GM12878 (cell line): ENCODE results near the gene NKX2-2. TPM values are rescaled to one million over a fixed set of nuclear protein-coding genes. Genes with fewer than 3 reads are reported as not detected.

Source experiments
- ATAC-seq: fragments of 200-7000 bp; cut with Tn5 transposase; 3 replicates; pipeline ENCODE4 v1.9.1; 2020; ENCODE audit warnings: mild to moderate bottlenecking, moderate library complexity
- BruUV-seq: library from RNA; stranded (reverse); fragments of 400-500 nt; replicated peaks from 2 replicates; lab custom pipeline; 2021; lab: Mats Ljungman, UMichigan
- CTCF ChIA-PET: fragments of 300-600 bp; sonication (Branson Sonifier 250); formaldehyde crosslinking; extraction: SDS; loops from one replicate; lab custom pipeline; 2021; ENCODE audit warnings: inconsistent platforms; lab: Yijun Ruan, JAX
- POLR2A ChIA-PET: fragments of 350-600 bp; formaldehyde crosslinking; extraction: SDS; loops from one replicate; lab custom pipeline; 2021; ENCODE audit warnings: inconsistent platforms; lab: Charles Lee
- RAD21 ChIA-PET: fragments of 300-600 bp; sonication (Branson Sonifier 250); formaldehyde crosslinking; loops from one replicate; lab custom pipeline; 2023; ENCODE audit warnings: antibody characterized with exemption; ENCODE audit not compliant: unreplicated experiment; lab: Charles Lee
- SMC1A ChIA-PET: fragments of 300-600 bp; sonication (Branson Sonifier 250); formaldehyde crosslinking; loops from one replicate; lab custom pipeline; 2023; ENCODE audit not compliant: unreplicated experiment, uncharacterized antibody; lab: Charles Lee
- DNase-seq: peaks from one replicate; pipeline ENCODE4 v3.0.0-alpha.2; 2011; ENCODE audit warnings: low read depth, low spot score
- FAIRE-seq: peaks from 3 replicates; lab custom pipeline; 2011; peaks lifted over from hg19 to GRCh38; lab: Jason Lieb, UNC
- H2AFZ ChIP-seq: 2 replicates; pipeline ENCODE4 v1.6.0; 2011; ENCODE audit warnings: low read depth, low read length, control low read depth; ENCODE audit not compliant: control insufficient read depth
- H3K27ac ChIP-seq: 2 replicates; pipeline ENCODE4 v1.5.1; 2011; ENCODE audit warnings: control low read depth; ENCODE audit not compliant: control insufficient read depth, insufficient read depth
- H3K27me3 ChIP-seq, 2 experiments: replicated peaks in 1 of 2; 2 replicates each; pipeline versions ENCODE4 v1.6.0 to v1.6.1; 2011; ENCODE audit warnings: low read length in 1 of 2; ENCODE audit not compliant: control insufficient read depth in 2 of 2, insufficient read depth in 2 of 2
- H3K36me3 ChIP-seq, 2 experiments: 2 replicates each; pipeline ENCODE4 v1.5.1; 2011; ENCODE audit warnings: low read length in 1 of 2; ENCODE audit not compliant: control insufficient read depth in 2 of 2, insufficient read depth in 2 of 2
- H3K4me1 ChIP-seq: 2 replicates; pipeline ENCODE4 v1.6.1; 2011; ENCODE audit warnings: mild to moderate bottlenecking, low read length, moderate library complexity, mixed read lengths; ENCODE audit not compliant: control insufficient read depth, insufficient read depth
- H3K4me2 ChIP-seq: 2 replicates; pipeline ENCODE4 v1.6.0; 2011; ENCODE audit warnings: control low read depth; ENCODE audit not compliant: control insufficient read depth, insufficient read depth
- H3K4me3 ChIP-seq: fragments of 200-600 bp; sonication (generic); 2 replicates; pipeline ENCODE4 v1.5.1; 2016
- H3K79me2 ChIP-seq: 2 replicates; pipeline ENCODE4 v1.6.0; 2011; ENCODE audit warnings: low read length; ENCODE audit not compliant: control insufficient read depth, insufficient read depth
- H3K9ac ChIP-seq: 2 replicates; pipeline ENCODE4 v1.8.0; 2011; ENCODE audit warnings: low read length, control low read depth, mixed read lengths; ENCODE audit not compliant: control insufficient read depth, insufficient read depth
- H3K9me3 ChIP-seq: replicated peaks from 3 replicates; pipeline ENCODE4 v1.5.1; 2011; ENCODE audit warnings: mild to moderate bottlenecking, low read length; ENCODE audit not compliant: control insufficient read depth, insufficient read depth
- H4K20me1 ChIP-seq: 2 replicates; pipeline ENCODE4 v1.6.0; 2011; ENCODE audit not compliant: control insufficient read depth, insufficient read depth
- CBFB ChIP-seq: IDR thresholded peaks from 2 replicates; pipeline ENCODE4 v1.6.1; 2016; ENCODE audit warnings: antibody characterized with exemption, low read depth
- IRF3 ChIP-seq: fragments of 450-650 bp; IDR thresholded peaks from 2 replicates; pipeline ENCODE4 v1.6.1; 2014; ENCODE audit warnings: mild to moderate bottlenecking
- NFIC ChIP-seq: IDR thresholded peaks from 2 replicates; pipeline ENCODE4 v1.6.1; 2012; ENCODE audit warnings: low read depth, mild to moderate bottlenecking, inconsistent platforms, low read length, moderate library complexity
- USF2 ChIP-seq: IDR thresholded peaks from 2 replicates; pipeline ENCODE4 v1.6.1; 2011; ENCODE audit warnings: low read depth, low read length, improper control_type of control experiment, borderline replicate concordance
- ZNF217 ChIP-seq: fragments of 450-650 bp; IDR thresholded peaks from 2 replicates; pipeline ENCODE4 v1.6.1; 2017; ENCODE audit warnings: antibody characterized with exemption, mild to moderate bottlenecking
- WGBS: methylation state at CpG from one replicate; pipeline ENCODE4 v1.1.6; 2016; ENCODE audit warnings: low lambda C conversion rate; ENCODE audit not compliant: insufficient replicate concordance, insufficient coverage; ENCODE audit errors: missing lambda C conversion rate; 5-methylcytosine and 5-hydroxymethylcytosine counted together
- in situ Hi-C: fragments of 300-500 bp; cut with MboI; formaldehyde crosslinking; loops from 9 replicates; pipeline ENCODE4 v1.14.3; 2018; ENCODE audit warnings: mixed read lengths
- intact Hi-C: fragments of 100-400 bp; cut with micrococcal nuclease; formaldehyde crosslinking; loops from one replicate; pipeline ENCODE4 v1.14.2; 2022; ENCODE audit not compliant: unreplicated experiment
- polyA plus RNA-seq, 11 experiments: library from polyadenylated mRNA; depleted of rRNA in 4 of 11; unstranded in 6 of 11; stranded (reverse) in 5 of 11; fragments of >200 nt; fragmentation: Nextera tagmentation in 4 of 11; fragmentation: Illumina TruSeq in 1 of 11; extraction: Ambion mirVana in 4 of 11; extraction: Trizol in 1 of 11; gene quantifications; 1 replicate in 1 of 11; 2 replicates in 10 of 11; pipeline versions ENCODE4 v1.2.1 to v1.2.3, GENCODE V29; 2011 to 2016; ENCODE audit warnings: inconsistent platforms in 2 of 11, missing spikeins in 2 of 11, low read depth in 1 of 11
- total RNA-seq, 4 experiments: library from RNA; depleted of rRNA in 3 of 4; stranded (reverse); fragments of >200 nt in 3 of 4; fragmentation: Illumina TruSeq in 1 of 4; extraction: Trizol in 1 of 4; gene quantifications; 2 replicates each; pipeline versions ENCODE4 v1.2.1 to v1.2.3, GENCODE V29; 2013 to 2021

The NKX2-2 gene
- total and polyA plus RNA-seq, 10 of the 15 experiments (the other 5 are each of a cell fraction or from before 2014, with no cell fraction given) = not detected

- TF ChIP-seq USF2 (no peak), ZNF217 (no peak), NFIC (no peak)
These were observed 13.3 kb downstream of the NKX2-2 start (continued) for GRCh38 chr20:21500599-21500998.

GRCh38 chr20:21499641-21500040 lies 14.2 kb downstream of the NKX2-2 start:
- no TSS peak for BruUV-seq
- no peak for TF ChIP-seq CBFB
- no peak for TF ChIP-seq IRF3
- no peak overlapping the region for H2AFZ ChIP-seq
- FAIRE-seq = no peak
- H3K4me3 ChIP-seq = no peak overlapping the region
- no peaks in the 10 kb centered on the region for H3K36me3 ChIP-seq
- ChIA-PET SMC1A (interaction anchor here (0.8 kb wide), 1 partner anchor 263 kb away, joined by 3 read pairs; no protein-coding TSS in a partner anchor), RAD21 (no interaction called here), CTCF (interaction anchor here (6.6 kb wide), 1 partner anchor 263 kb away, joined by 202 read pairs; no protein-coding TSS in a partner anchor), POLR2A (no interaction called here)
- in situ Hi-C loops = loop anchor here (5.0 to 10.0 kb wide), 3 partner anchors 262 to 637 kb away; no protein-coding TSS in a partner anchor
- H3K79me2 ChIP-seq = no peaks in the 10 kb centered on the region
- H3K4me1 ChIP-seq = peaks cover 12% of the 10 kb centered on the region
- intact Hi-C loops = loop anchor here (10.0 kb wide), 2 partner anchors 105 to 835 kb away; partner anchors contain the start of gene NKX2-4
- H3K4me2 ChIP-seq = no peak overlapping the region
- H3K9me3 ChIP-seq = no peaks in the 10 kb centered on the region
- H3K27me3 ChIP-seq = no peaks in the 10 kb centered on the region; a peak in 3 of 4 replicates
- no peak for ATAC-seq
- WGBS = 63% methylated on average over 6 of the region's 7 CpGs
- DNase-seq = no peak
- no peaks in the 10 kb centered on the region for H4K20me1 ChIP-seq
- no peak overlapping the region for H3K27ac ChIP-seq
- H3K9ac ChIP-seq = no peak overlapping the region
